Astrocyte (in vitro differentiated cells and primary cell): ENCODE data around the gene CLDN22.

Source experiments
- EZH2 ChIP-seq: IDR thresholded peaks from 2 replicates; pipeline ENCODE4 v1.6.1; 2012; ENCODE audit warnings: mild to moderate bottlenecking, low read length, inconsistent platforms; ENCODE audit not compliant: insufficient read depth
- TF ChIP-seq, protein P1 (sequence below): IDR thresholded peaks from 2 replicates; pipeline ENCODE4 v1.5.1; 2011; ENCODE audit warnings: low read depth, mild to moderate bottlenecking, inconsistent platforms, low read length, moderate library complexity; ENCODE audit not compliant: insufficient read depth

DNA sequence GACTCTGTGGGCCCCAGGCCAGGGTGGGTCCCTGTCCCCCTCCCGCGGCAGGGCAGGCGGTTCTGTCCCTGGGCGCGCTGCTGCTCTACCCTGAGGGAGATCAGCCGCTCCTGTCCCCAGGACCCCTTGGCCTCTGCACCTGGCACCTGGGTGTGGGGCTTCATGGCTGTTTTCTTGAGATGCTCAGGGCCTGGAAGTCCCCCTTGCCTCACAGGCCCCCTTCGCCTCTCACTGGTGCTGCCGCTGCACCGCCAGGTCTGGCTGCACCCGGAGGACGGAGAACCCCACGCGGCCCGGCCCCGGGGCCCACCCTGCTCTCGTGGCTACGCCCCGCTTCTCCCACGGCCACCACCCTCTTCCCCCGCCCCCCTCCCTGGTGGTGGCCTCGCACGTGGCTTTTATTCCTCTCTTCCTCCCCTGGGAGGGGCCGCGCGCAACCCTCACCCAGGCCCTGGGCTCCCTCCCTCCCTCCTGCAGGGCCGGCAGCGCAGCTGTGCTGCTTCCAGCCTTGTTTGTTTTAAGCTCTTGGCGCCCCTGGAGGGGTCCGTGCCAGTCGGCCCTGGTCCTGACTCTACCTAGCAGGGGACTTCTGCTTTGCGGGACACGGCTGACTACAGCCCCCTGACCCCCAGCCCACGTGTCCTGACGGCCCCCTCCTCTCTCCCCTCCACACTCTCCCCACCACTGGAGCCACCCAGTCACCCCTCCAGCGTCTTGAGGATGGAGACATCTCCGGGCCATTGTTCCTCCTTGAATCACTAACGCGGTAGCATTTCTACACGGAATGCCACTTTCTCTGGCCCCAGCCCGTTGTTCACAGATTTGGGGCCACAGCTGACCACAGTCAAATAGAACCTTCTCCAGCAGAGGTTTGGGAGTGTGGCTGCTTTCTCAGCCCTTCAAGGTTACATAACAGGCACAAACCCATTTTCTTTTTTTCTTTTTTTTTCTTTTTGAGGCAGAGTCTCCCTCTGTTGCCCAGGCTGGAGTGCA is 22.8 kb upstream of the CLDN22 start:
- TF ChIP-seq, protein P1, sequence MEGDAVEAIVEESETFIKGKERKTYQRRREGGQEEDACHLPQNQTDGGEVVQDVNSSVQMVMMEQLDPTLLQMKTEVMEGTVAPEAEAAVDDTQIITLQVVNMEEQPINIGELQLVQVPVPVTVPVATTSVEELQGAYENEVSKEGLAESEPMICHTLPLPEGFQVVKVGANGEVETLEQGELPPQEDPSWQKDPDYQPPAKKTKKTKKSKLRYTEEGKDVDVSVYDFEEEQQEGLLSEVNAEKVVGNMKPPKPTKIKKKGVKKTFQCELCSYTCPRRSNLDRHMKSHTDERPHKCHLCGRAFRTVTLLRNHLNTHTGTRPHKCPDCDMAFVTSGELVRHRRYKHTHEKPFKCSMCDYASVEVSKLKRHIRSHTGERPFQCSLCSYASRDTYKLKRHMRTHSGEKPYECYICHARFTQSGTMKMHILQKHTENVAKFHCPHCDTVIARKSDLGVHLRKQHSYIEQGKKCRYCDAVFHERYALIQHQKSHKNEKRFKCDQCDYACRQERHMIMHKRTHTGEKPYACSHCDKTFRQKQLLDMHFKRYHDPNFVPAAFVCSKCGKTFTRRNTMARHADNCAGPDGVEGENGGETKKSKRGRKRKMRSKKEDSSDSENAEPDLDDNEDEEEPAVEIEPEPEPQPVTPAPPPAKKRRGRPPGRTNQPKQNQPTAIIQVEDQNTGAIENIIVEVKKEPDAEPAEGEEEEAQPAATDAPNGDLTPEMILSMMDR, result no peak
- TF ChIP-seq EZH2, result no peak
